Measurements from ENCODE around the gene PKP4. TPM values are rescaled to one million over a fixed set of nuclear protein-coding genes. Genes with fewer than 3 reads are reported as not detected.

The PKP4 gene
- total RNA-seq, 1 experiment from 2014 or later: 59.1 TPM

DNA sequence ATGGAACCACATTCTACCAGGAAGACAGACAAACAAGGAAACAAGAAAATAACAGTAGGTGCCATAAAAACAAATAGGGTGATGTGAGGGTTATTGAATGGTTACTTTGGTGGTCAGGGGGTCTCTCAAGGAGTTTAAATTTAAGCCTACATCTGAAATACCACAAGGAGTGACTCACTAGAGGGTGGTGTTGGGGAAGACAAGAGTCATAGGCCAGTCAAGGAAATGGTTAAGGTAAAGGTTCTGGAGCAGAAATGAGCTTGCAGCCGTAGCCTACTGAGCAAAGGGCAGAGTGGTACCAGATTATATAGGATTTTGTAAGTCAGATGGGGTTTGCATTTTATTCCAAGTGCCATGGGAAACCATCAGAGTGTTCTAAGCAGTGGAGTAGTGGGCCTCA, 202.7 kb downstream of the PKP4 start:
- TF ChIP-seq, protein P1, sequence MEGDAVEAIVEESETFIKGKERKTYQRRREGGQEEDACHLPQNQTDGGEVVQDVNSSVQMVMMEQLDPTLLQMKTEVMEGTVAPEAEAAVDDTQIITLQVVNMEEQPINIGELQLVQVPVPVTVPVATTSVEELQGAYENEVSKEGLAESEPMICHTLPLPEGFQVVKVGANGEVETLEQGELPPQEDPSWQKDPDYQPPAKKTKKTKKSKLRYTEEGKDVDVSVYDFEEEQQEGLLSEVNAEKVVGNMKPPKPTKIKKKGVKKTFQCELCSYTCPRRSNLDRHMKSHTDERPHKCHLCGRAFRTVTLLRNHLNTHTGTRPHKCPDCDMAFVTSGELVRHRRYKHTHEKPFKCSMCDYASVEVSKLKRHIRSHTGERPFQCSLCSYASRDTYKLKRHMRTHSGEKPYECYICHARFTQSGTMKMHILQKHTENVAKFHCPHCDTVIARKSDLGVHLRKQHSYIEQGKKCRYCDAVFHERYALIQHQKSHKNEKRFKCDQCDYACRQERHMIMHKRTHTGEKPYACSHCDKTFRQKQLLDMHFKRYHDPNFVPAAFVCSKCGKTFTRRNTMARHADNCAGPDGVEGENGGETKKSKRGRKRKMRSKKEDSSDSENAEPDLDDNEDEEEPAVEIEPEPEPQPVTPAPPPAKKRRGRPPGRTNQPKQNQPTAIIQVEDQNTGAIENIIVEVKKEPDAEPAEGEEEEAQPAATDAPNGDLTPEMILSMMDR (conservative IDR thresholded peaks at IDR 0.05): no peak
- no peak for TF ChIP-seq EZH2 (IDR thresholded peaks at IDR 0.05; ENCODE audit: low read depth)
- no peaks in the 10 kb centered on the region for H3K27me3 ChIP-seq (ENCODE audit: insufficient read depth, low read depth)
- H2AFZ ChIP-seq: no peak overlapping the region
- no peak overlapping the region for H3K4me2 ChIP-seq
- ChIA-PET POLR2A (ENCODE audit: unreplicated experiment) (no interaction called here), CTCF (no interaction called here)
- no TSS peak for BruUV-seq (replicated peaks)
- H3K9me3 ChIP-seq (ENCODE audit: insufficient read depth, low read depth): no peaks in the 10 kb centered on the region
- no peaks in the 10 kb centered on the region for H3K36me3 ChIP-seq (ENCODE audit: low read depth)
- intact Hi-C loops (cut with micrococcal nuclease; ENCODE audit: unreplicated experiment): no loop called here
- H4K20me1 ChIP-seq (ENCODE audit: insufficient read depth): no peaks in the 10 kb centered on the region
- no peaks in the 10 kb centered on the region for H3K9me2 ChIP-seq (ENCODE audit: insufficient read depth)
- no peaks in the 10 kb centered on the region for H3K79me2 ChIP-seq (ENCODE audit: low read depth)
- H3K4me3 ChIP-seq: no peak overlapping the region
- no peaks in the 10 kb centered on the region for H3F3A ChIP-seq (ENCODE audit: insufficient read depth, low read depth)
- no peak overlapping the region for H3K27ac ChIP-seq
- no peaks in the 10 kb centered on the region for H3K4me1 ChIP-seq (replicated peaks; ENCODE audit: insufficient read depth)
- DNase-seq: no peak

DNA sequence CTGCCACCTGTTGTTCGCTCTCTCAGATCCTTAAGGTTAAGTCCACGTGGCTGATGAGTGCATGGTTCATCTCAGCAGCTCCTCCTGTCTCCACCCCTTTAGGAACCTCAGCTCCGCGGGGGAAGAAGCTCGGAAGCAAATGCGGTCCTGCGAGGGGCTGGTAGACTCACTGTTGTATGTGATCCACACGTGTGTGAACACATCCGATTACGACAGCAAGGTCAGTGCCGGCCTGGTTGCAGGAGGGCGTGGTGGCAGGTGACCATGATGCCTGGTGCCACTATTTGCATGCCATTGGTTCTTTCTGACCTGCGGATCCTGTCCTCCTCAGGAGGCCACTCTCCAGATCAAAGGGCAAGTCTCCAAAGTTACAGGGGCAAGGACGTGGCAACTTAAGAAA, 204.5 kb downstream of the PKP4 start:
- CTCF ChIA-PET: interaction anchor here (0.5 kb wide), 1 partner anchor 406 kb away, joined by 3 read pairs; no protein-coding TSS in a partner anchor
- DNase-seq: no peak

DNA sequence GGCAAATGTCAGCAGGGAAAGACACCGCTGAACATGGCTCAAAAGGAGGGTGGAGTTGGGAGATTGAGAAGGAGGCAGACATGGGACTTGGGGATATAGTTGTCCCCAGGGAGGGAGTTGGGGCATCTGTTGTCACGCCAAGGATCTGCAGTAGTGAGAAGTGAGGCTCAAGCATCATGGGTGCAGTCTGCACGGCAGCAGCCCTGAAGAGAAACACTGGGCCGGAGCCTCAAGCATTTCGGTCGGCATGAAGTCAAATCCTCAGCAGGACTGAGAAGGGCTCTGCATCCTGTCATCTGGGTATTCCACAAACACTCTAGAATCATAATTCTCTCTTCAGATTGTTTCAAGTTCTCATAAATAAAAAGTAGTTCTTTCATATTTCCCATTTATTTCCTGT, 205.7 kb downstream of the PKP4 start:
- POLR2A ChIA-PET (ENCODE audit: unreplicated experiment): no interaction called here
- TF ChIP-seq EZH2 (IDR thresholded peaks at IDR 0.05; ENCODE audit: low read depth): no peak
- TF ChIP-seq, protein P1 (conservative IDR thresholded peaks at IDR 0.05): no peak
- H3K9me3 ChIP-seq (ENCODE audit: insufficient read depth, low read depth): no peaks in the 10 kb centered on the region
- intact Hi-C loops (cut with micrococcal nuclease; ENCODE audit: unreplicated experiment): no loop called here
- H3F3A ChIP-seq (ENCODE audit: insufficient read depth, low read depth): no peaks in the 10 kb centered on the region
- H3K4me1 ChIP-seq (replicated peaks; ENCODE audit: insufficient read depth): no peaks in the 10 kb centered on the region
- H3K27ac ChIP-seq: no peak overlapping the region
- no peak overlapping the region for H2AFZ ChIP-seq
- H3K9me2 ChIP-seq (ENCODE audit: insufficient read depth): no peaks in the 10 kb centered on the region
- CTCF ChIA-PET: no interaction called here
- H3K4me3 ChIP-seq: no peak overlapping the region
- no peaks in the 10 kb centered on the region for H4K20me1 ChIP-seq (ENCODE audit: insufficient read depth)
- no peak overlapping the region for H3K4me2 ChIP-seq
- no peaks in the 10 kb centered on the region for H3K79me2 ChIP-seq (ENCODE audit: low read depth)
- no peak for DNase-seq
- BruUV-seq (replicated peaks): no TSS peak
- no peaks in the 10 kb centered on the region for H3K36me3 ChIP-seq (ENCODE audit: low read depth)
- no peaks in the 10 kb centered on the region for H3K27me3 ChIP-seq (ENCODE audit: insufficient read depth, low read depth)

More for the DNA sequence above, 204.5 kb downstream of the PKP4 start:
- H3K9me3 ChIP-seq (ENCODE audit: insufficient read depth, low read depth): no peaks in the 10 kb centered on the region
- H3K27me3 ChIP-seq (ENCODE audit: insufficient read depth, low read depth): no peaks in the 10 kb centered on the region
- no peak overlapping the region for H3K27ac ChIP-seq
- no peaks in the 10 kb centered on the region for H3K9me2 ChIP-seq (ENCODE audit: insufficient read depth)
- intact Hi-C loops (cut with micrococcal nuclease; ENCODE audit: unreplicated experiment): no loop called here
- no peak overlapping the region for H3K4me3 ChIP-seq
- H4K20me1 ChIP-seq (ENCODE audit: insufficient read depth): no peaks in the 10 kb centered on the region
- H3K36me3 ChIP-seq (ENCODE audit: low read depth): no peaks in the 10 kb centered on the region
- H3K4me2 ChIP-seq: no peak overlapping the region
- no peaks in the 10 kb centered on the region for H3K79me2 ChIP-seq (ENCODE audit: low read depth)
- H3K4me1 ChIP-seq (replicated peaks; ENCODE audit: insufficient read depth): no peaks in the 10 kb centered on the region
- POLR2A ChIA-PET (ENCODE audit: unreplicated experiment): no interaction called here
- TF ChIP-seq EZH2 (IDR thresholded peaks at IDR 0.05; ENCODE audit: low read depth): no peak
- TF ChIP-seq, protein P1 (conservative IDR thresholded peaks at IDR 0.05): no peak
- no peak overlapping the region for H2AFZ ChIP-seq
- no TSS peak for BruUV-seq (replicated peaks)
- no peaks in the 10 kb centered on the region for H3F3A ChIP-seq (ENCODE audit: insufficient read depth, low read depth)

All from PC-9 (cell line).